A549 (cell line): ENCODE data around the gene WFDC1. TPM values are rescaled to one million over a fixed set of nuclear protein-coding genes. Genes with fewer than 3 reads are reported as not detected.

ENCODE experiments used
- ATAC-seq, 2 experiments: fragments of 200-7000 bp in 1 of 2; fragments of >200 bp in 1 of 2; cut with Nextera tagmentation in 1 of 2; cut with Tn5 transposase in 1 of 2; 3 replicates each; pipeline versions ENCODE4 v1.8.0 to v1.9.1; 2018 to 2020; ENCODE audit warnings: mild to moderate bottlenecking in 1 of 2, moderate library complexity in 1 of 2
- CTCF ChIA-PET: fragments of 300-600 bp; sonication (Branson Sonifier 250); formaldehyde crosslinking; extraction: SDS; loops from one replicate; lab custom pipeline; 2021; ENCODE audit warnings: antibody characterized with exemption, inconsistent platforms; lab: Yijun Ruan, JAX
- POLR2A ChIA-PET: fragments of 350-600 bp; formaldehyde crosslinking; extraction: SDS; loops from one replicate; lab custom pipeline; 2021; ENCODE audit warnings: antibody characterized with exemption, inconsistent platforms; lab: Yijun Ruan, JAX
- DNase-seq, 2 experiments: peaks; one replicate each; pipeline versions ENCODE4 v3.0.0 to v3.0.0-alpha.2; 2011 to 2016; ENCODE audit warnings: low read depth in 1 of 2, low spot score in 1 of 2
- FAIRE-seq: peaks from 2 replicates; lab custom pipeline; 2011; peaks lifted over from hg19 to GRCh38; lab: Jason Lieb, UNC
- H3K27ac ChIP-seq, 2 experiments: fragments of >200 bp; sonication (Bioruptor Twin); formaldehyde crosslinking; 3 replicates each; pipeline ENCODE4 v1.5.1; 2016 to 2017
- H3K4me1 ChIP-seq: fragments of >200 bp; sonication (Bioruptor Twin); formaldehyde crosslinking; 3 replicates; pipeline ENCODE4 v1.6.1; 2016
- H3K4me2 ChIP-seq: fragments of >200 bp; sonication (Bioruptor Twin); formaldehyde crosslinking; 3 replicates; pipeline ENCODE4 v1.6.1; 2016
- H3K4me3 ChIP-seq: fragments of >200 bp; sonication (Bioruptor Twin); formaldehyde crosslinking; 3 replicates; pipeline ENCODE4 v1.5.1; 2016
- H3K9me3 ChIP-seq: fragments of >200 bp; sonication (Bioruptor Twin); formaldehyde crosslinking; 3 replicates; pipeline ENCODE4 v1.6.1; 2016
- CEBPB ChIP-seq, 2 experiments: fragments of >200 bp in 1 of 2; sonication (Bioruptor Twin) in 1 of 2; formaldehyde crosslinking in 1 of 2; IDR thresholded peaks; 2 replicates each; pipeline ENCODE4 v1.6.1; 2012 to 2016
- CTCF ChIP-seq: fragments of >200 bp; sonication (Bioruptor Twin); formaldehyde crosslinking; IDR thresholded peaks from 3 replicates; pipeline ENCODE4 v1.5.1; 2016
- E2F6 ChIP-seq: IDR thresholded peaks from 2 replicates; pipeline ENCODE4 v1.6.1; 2012; ENCODE audit warnings: low read depth, borderline replicate concordance
- ELK1 ChIP-seq: fragments of 150-350 bp; IDR thresholded peaks from 2 replicates; pipeline ENCODE4 v1.6.1; 2014; ENCODE audit warnings: low read depth, mild to moderate bottlenecking, low read length
- GATA3 ChIP-seq: IDR thresholded peaks from 2 replicates; pipeline ENCODE4 v1.6.1; 2012; ENCODE audit warnings: borderline replicate concordance
- HDAC2 ChIP-seq: fragments of 200-600 bp; sonication (generic); IDR thresholded peaks from 2 replicates; pipeline ENCODE4 v1.6.1; 2016
- HMGXB4 ChIP-seq: fragments of 250-450 bp; sonication (Bioruptor Pico); IDR thresholded peaks from 2 replicates; pipeline ENCODE4 v1.5.0; 2021; ENCODE audit warnings: mild to moderate bottlenecking, moderate library complexity, borderline replicate concordance
- MAFK ChIP-seq: fragments of 450-650 bp; IDR thresholded peaks from 2 replicates; pipeline ENCODE4 v1.6.1; 2014; ENCODE audit not compliant: partially characterized antibody
- MAX ChIP-seq: IDR thresholded peaks from 2 replicates; pipeline ENCODE4 v1.6.1; 2012
- MYC ChIP-seq: IDR thresholded peaks from 2 replicates; pipeline ENCODE4 v1.6.1; 2012; ENCODE audit warnings: mild to moderate bottlenecking, inconsistent platforms, low read length, improper control_type of control experiment, borderline replicate concordance
- NFE2L2 ChIP-seq: fragments of 150-350 bp; conservative IDR thresholded peaks from 2 replicates; pipeline ENCODE4 v1.6.1; 2014; ENCODE audit warnings: low read length
- NR3C1 ChIP-seq: fragments of >200 bp; sonication (Bioruptor Twin); formaldehyde crosslinking; IDR thresholded peaks from 3 replicates; pipeline ENCODE4 v1.6.1; 2017
- RARB ChIP-seq: fragments of 250-450 bp; sonication (Bioruptor Pico); IDR thresholded peaks from 2 replicates; pipeline ENCODE4 v1.8.0; 2021; ENCODE audit warnings: mild to moderate bottlenecking, moderate library complexity
- RCOR1 ChIP-seq: fragments of 150-350 bp; IDR thresholded peaks from 2 replicates; pipeline ENCODE4 v1.6.1; 2014; ENCODE audit warnings: antibody characterized with exemption, low read length, low read depth
- RNF2 ChIP-seq: fragments of 200-600 bp; sonication (generic); IDR thresholded peaks from 2 replicates; pipeline ENCODE4 v1.6.1; 2016; ENCODE audit warnings: low read depth, mild to moderate bottlenecking, antibody characterized with exemption, moderate library complexity, borderline replicate concordance
- TFCP2L1 ChIP-seq: fragments of 250-450 bp; sonication (Bioruptor Pico); IDR thresholded peaks from 2 replicates; pipeline ENCODE4 v1.5.0; 2021; ENCODE audit warnings: mild to moderate bottlenecking
- USF2 ChIP-seq: fragments of 450-650 bp; IDR thresholded peaks from 2 replicates; pipeline ENCODE4 v1.6.1; 2014; ENCODE audit warnings: antibody characterized with exemption
- ZFP36 ChIP-seq: fragments of 450-650 bp; IDR thresholded peaks from 2 replicates; pipeline ENCODE4 v1.6.1; 2014; ENCODE audit warnings: borderline replicate concordance; ENCODE audit not compliant: partially characterized antibody
- ZNF302 ChIP-seq: fragments of 250-450 bp; sonication (Bioruptor Pico); IDR thresholded peaks from 2 replicates; pipeline ENCODE4 v1.9.0; 2021; ENCODE audit warnings: inconsistent platforms, mild to moderate bottlenecking, moderate library complexity
- WGBS: methylation state at CpG from one replicate; pipeline ENCODE4 v1.1.6; 2017; ENCODE audit errors: missing lambda C conversion rate; 5-methylcytosine and 5-hydroxymethylcytosine counted together
- polyA plus RNA-seq, 4 experiments: library from polyadenylated mRNA; depleted of rRNA in 3 of 4; stranded (reverse); fragments of >200 nt; fragmentation: RNase III in 1 of 4; extraction: RNeasy Plus Mini Kit Qiagen cat#74134 plus additional on column Dnase treatment in 1 of 4; gene quantifications; 2 replicates in 3 of 4; 3 replicates in 1 of 4; pipeline ENCODE4 v1.2.3, GENCODE V29; 2011 to 2017

WFDC1 gene
- polyA plus RNA-seq, 2 of the 4 experiments (the other 2 are of a cell fraction), result not detected

- FAIRE-seq, result no peak
- ChIA-PET CTCF (interaction anchor here (0.7 to 3.8 kb wide), 3 partner anchors 31 to 105 kb away, joined by 5 to 22 read pairs (median 8); partner anchors contain the start of gene TAF1C), POLR2A (no interaction called here)
- no peak for TF ChIP-seq E2F6
- no peak for TF ChIP-seq HDAC2
- TF ChIP-seq CTCF, result no peak
- TF ChIP-seq USF2, result no peak
- no peak for TF ChIP-seq MYC
- no peak for TF ChIP-seq CEBPB (IDR thresholded peaks at IDR 0.05)
- no peak for TF ChIP-seq NFE2L2
- no peak for TF ChIP-seq ZNF302 (CRISPR knock-in tag)
- no peak for TF ChIP-seq MAX
- TF ChIP-seq RARB (CRISPR knock-in tag), result no peak
- no peak for TF ChIP-seq RCOR1
- TF ChIP-seq HMGXB4 (CRISPR knock-in tag), result no peak
- DNase-seq, result no peak
- H3K4me2 ChIP-seq, result no peak overlapping the region
- no peaks in the 10 kb centered on the region for H3K4me1 ChIP-seq
- no peak for ATAC-seq
- H3K9me3 ChIP-seq, result no peaks in the 10 kb centered on the region; the same call in 2 of the 3 replicates
- no peak overlapping the region for H3K27ac ChIP-seq
- H3K4me3 ChIP-seq, result no peak overlapping the region
- 65% methylated on average over 3 of the region's 5 CpGs for WGBS
Measured at GRCh38 chr16:84246679-84247077, 48.0 kb upstream of the WFDC1 start.

GRCh38 chr16:84247331-84247730, 47.3 kb upstream of the WFDC1 start:
- FAIRE-seq, result no peak
- ATAC-seq, result no peak
- WGBS, result 74% methylated on average over 6 of the region's 6 CpGs
- ChIA-PET POLR2A (no interaction called here), CTCF (interaction anchor here (0.7 to 3.8 kb wide), 4 partner anchors 30 to 1473 kb away, joined by 3 to 22 read pairs (median 10); no protein-coding TSS in a partner anchor)
- no peak overlapping the region for H3K4me2 ChIP-seq
- H3K9me3 ChIP-seq, result no peaks in the 10 kb centered on the region; the same call in 2 of the 3 replicates
- H3K4me3 ChIP-seq, result no peak overlapping the region
- TF ChIP-seq ELK1, result no peak
- no peak for TF ChIP-seq GATA3
- TF ChIP-seq TFCP2L1 (CRISPR knock-in tag), result no peak
- TF ChIP-seq MAFK, result no peak
- no peak for TF ChIP-seq NR3C1
- no peak for TF ChIP-seq RNF2
- TF ChIP-seq ZFP36, result no peak
- H3K27ac ChIP-seq, result no peak overlapping the region
- no peak for DNase-seq
- H3K4me1 ChIP-seq, result no peaks in the 10 kb centered on the region
